ENCODE results near the gene PDE7B.

GRCh38 chr6:136175873-136176272, 324.4 kb downstream of the PDE7B start:
- TF ChIP-seq CTCF (conservative IDR thresholded peaks at IDR 0.05; ENCODE audit: low read length): no peak
- no peak for TF ChIP-seq EZH2phosphoT487 (IDR thresholded peaks at IDR 0.05; ENCODE audit: borderline replicate concordance)
